CD8-positive, alpha-beta memory T cell (primary cell): ENCODE results near the gene ST3GAL6. TPM values are rescaled to one million over a fixed set of nuclear protein-coding genes. Genes with fewer than 3 reads are reported as not detected.
"Not testable (repeated sequence)": the region's sequence is repeated elsewhere in the genome, so short reads cannot be mapped to it uniquely, and the experiment has no call there.

Experiments
- CTCF ChIA-PET: fragments of 350-600 bp; sonication (Branson Sonifier 250); formaldehyde crosslinking; loops from one replicate; lab custom pipeline; 2021; ENCODE audit warnings: antibody characterized with exemption; lab: Charles Lee
- POLR2A ChIA-PET: fragments of 350-600 bp; sonication (Branson Sonifier 250); formaldehyde crosslinking; loops from one replicate; lab custom pipeline; 2021; ENCODE audit warnings: antibody characterized with exemption; lab: Charles Lee
- DNase-seq, 5 donors: peaks; one replicate each; pipeline versions ENCODE4 v3.0.0 to v3.0.0-alpha.2; 2020 to 2022; ENCODE audit warnings: mixed read lengths in 1 of 5
- H3K27ac ChIP-seq: one replicate; pipeline ENCODE4 v1.7.0; 2013; ENCODE audit warnings: low read depth, mild to moderate bottlenecking, low read length, moderate library complexity
- H3K27me3 ChIP-seq: 2 replicates; pipeline ENCODE4 v1.7.0; 2013; ENCODE audit warnings: low read length, mild to moderate bottlenecking; ENCODE audit not compliant: insufficient read depth, poor library complexity, severe bottlenecking
- H3K36me3 ChIP-seq: 2 replicates; pipeline ENCODE4 v1.7.0; 2013; ENCODE audit warnings: mild to moderate bottlenecking, low read length, moderate library complexity; ENCODE audit not compliant: insufficient read depth
- H3K4me1 ChIP-seq: 2 replicates; pipeline ENCODE4 v1.7.0; 2013; ENCODE audit warnings: mild to moderate bottlenecking, low read length, moderate library complexity; ENCODE audit not compliant: insufficient read depth
- H3K4me3 ChIP-seq: 2 replicates; pipeline ENCODE4 v1.7.0; 2013; ENCODE audit warnings: mild to moderate bottlenecking, low read length
- H3K9me3 ChIP-seq: 2 replicates; pipeline ENCODE4 v1.7.0; 2013; ENCODE audit warnings: mild to moderate bottlenecking, low read length
- H3K27ac Mint-ChIP-seq, 8 donors: one replicate each; pipeline ENCODE4 v1.8.0; 2020 to 2021; ENCODE audit warnings: mixed read lengths in 8 of 8, mild to moderate bottlenecking in 6 of 8, inconsistent platforms in 3 of 8, moderate library complexity in 3 of 8
- H3K27me3 Mint-ChIP-seq, 2 donors: one replicate each; pipeline ENCODE4 v1.8.0; 2020 to 2021; ENCODE audit warnings: mixed read lengths in 2 of 2, mild to moderate bottlenecking in 1 of 2, moderate library complexity in 1 of 2
- H3K36me3 Mint-ChIP-seq, 3 donors: one replicate each; pipeline ENCODE4 v1.8.0; 2020 to 2021; ENCODE audit warnings: mixed read lengths in 3 of 3, inconsistent platforms in 1 of 3, mild to moderate bottlenecking in 1 of 3
- H3K4me1 Mint-ChIP-seq, 3 donors: one replicate each; pipeline ENCODE4 v1.8.0; 2020 to 2021; ENCODE audit warnings: mixed read lengths in 3 of 3, inconsistent platforms in 1 of 3, mild to moderate bottlenecking in 1 of 3
- H3K4me3 Mint-ChIP-seq, 7 donors: one replicate each; pipeline ENCODE4 v1.8.0; 2020 to 2021; ENCODE audit warnings: mixed read lengths in 7 of 7, mild to moderate bottlenecking in 6 of 7, moderate library complexity in 4 of 7, inconsistent platforms in 2 of 7
- H3K9me3 Mint-ChIP-seq, 5 donors: one replicate each; pipeline ENCODE4 v1.8.0; 2020 to 2022; ENCODE audit warnings: mixed read lengths in 5 of 5, mild to moderate bottlenecking in 3 of 5, moderate library complexity in 2 of 5, inconsistent platforms in 1 of 5
- polyA plus RNA-seq: library from polyadenylated mRNA; unstranded; fragments of 300-500 nt; fragmentation: Illumina TruSeq; gene quantifications from one replicate; pipeline ENCODE4 v1.2.3, GENCODE V29; 2021
- total RNA-seq, 2 experiments: library from RNA; stranded (reverse); gene quantifications; one replicate each; pipeline ENCODE4 v1.2.3, GENCODE V29; 2021

Gene ST3GAL6
- total and polyA plus RNA-seq, 3 experiments from 2014 or later, result 0.20 to 0.31 TPM; not detected in 1

DNA sequence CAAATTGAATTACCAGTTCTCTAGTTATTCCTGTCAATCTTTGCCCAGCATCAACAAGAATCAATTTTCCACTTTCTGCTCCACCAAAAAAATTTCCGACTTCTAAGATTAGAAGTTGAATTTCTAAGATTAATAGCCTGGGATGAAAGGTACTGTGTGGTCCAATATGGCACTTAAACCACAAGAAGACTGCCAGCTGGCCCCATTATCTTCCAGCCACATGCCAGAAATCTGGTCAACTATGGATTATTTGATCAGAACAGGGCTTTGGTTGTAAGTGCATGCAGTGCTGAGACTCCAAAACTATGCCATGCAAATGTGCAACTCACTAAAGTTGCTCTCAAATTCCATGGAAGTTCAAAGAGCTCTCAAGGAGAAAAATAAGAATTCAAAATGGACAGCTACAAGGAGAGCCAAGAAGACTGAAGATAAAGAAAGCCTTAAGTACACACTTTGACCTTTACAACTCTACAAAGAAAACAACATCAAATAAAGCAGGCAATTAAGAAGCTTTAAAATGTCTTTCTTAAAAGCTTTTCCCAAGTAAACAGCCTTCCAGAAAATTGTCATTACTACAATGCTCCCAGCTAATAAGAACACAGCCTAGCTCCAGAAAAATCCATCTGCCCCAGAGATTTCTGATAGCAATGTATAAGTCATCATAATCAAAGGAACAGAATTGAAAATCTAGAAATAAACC lies 64.2 kb downstream of the ST3GAL6 start:
- H3K4me3 ChIP-seq, result no peak overlapping the region
- no peaks in the 10 kb centered on the region for H3K27me3 ChIP-seq
- Mint-ChIP-seq H3K36me3 (no peaks in the 10 kb centered on the region), H3K4me1 (no peaks in the 10 kb centered on the region), H3K27ac (no peak overlapping the region), H3K27me3 (peaks cover 0 to 1% of the 10 kb centered on the region in 2 donors), H3K4me3 (no peak overlapping the region), H3K9me3 (peaks cover 0 to 10% (median 0%) of the 10 kb centered on the region in 5 donors)
- DNase-seq, result no peak
- H3K4me1 ChIP-seq, result no peaks in the 10 kb centered on the region
- H3K27ac ChIP-seq, result no peak overlapping the region
- H3K36me3 ChIP-seq, result no peaks in the 10 kb centered on the region
- CTCF ChIA-PET, result interaction anchor here (1.1 to 1.8 kb wide), 2 partner anchors 10 to 12 kb away, joined by 3 to 7 read pairs; no protein-coding TSS in a partner anchor
- POLR2A ChIA-PET, result no interaction called here
- no peaks in the 10 kb centered on the region for H3K9me3 ChIP-seq

- Mint-ChIP-seq H3K27me3 (no peaks in the 10 kb centered on the region), H3K4me1 (no peaks in the 10 kb centered on the region), H3K27ac (no peak overlapping the region), H3K36me3 (no peaks in the 10 kb centered on the region), H3K9me3 (peaks cover 0 to 10% (median 2%) of the 10 kb centered on the region in 5 donors), H3K4me3 (no peak overlapping the region)
- DNase-seq, result no peak
- H3K36me3 ChIP-seq, result no peaks in the 10 kb centered on the region
- no peaks in the 10 kb centered on the region for H3K9me3 ChIP-seq
- no peak overlapping the region for H3K4me3 ChIP-seq
- ChIA-PET POLR2A (no interaction called here), CTCF (no interaction called here)
- H3K27ac ChIP-seq, result no peak overlapping the region
- H3K27me3 ChIP-seq, result no peaks in the 10 kb centered on the region
- H3K4me1 ChIP-seq, result no peaks in the 10 kb centered on the region
These were observed 66.2 kb downstream of the ST3GAL6 start for GRCh38 chr3:98829246-98829832.

- H3K9me3 Mint-ChIP-seq, result peaks cover 0 to 10% (median 2%) of the 10 kb centered on the region in 5 donors
- H3K4me1 Mint-ChIP-seq, H3K4me3 ChIP-seq, H3K27ac Mint-ChIP-seq, H3K9me3 ChIP-seq, H3K4me1 ChIP-seq, DNase-seq, H3K36me3 ChIP-seq, H3K27me3 ChIP-seq, H3K36me3 Mint-ChIP-seq, H3K27ac ChIP-seq, H3K27me3 Mint-ChIP-seq, H3K4me3 Mint-ChIP-seq, POLR2A ChIA-PET: not testable (repeated sequence)
- CTCF ChIA-PET, result interaction anchor here (1.3 kb wide), 1 partner anchor 14 kb away, joined by 4 read pairs; no protein-coding TSS in a partner anchor
These were observed 67.9 kb downstream of the ST3GAL6 start for GRCh38 chr3:98831060-98831459.

DNA sequence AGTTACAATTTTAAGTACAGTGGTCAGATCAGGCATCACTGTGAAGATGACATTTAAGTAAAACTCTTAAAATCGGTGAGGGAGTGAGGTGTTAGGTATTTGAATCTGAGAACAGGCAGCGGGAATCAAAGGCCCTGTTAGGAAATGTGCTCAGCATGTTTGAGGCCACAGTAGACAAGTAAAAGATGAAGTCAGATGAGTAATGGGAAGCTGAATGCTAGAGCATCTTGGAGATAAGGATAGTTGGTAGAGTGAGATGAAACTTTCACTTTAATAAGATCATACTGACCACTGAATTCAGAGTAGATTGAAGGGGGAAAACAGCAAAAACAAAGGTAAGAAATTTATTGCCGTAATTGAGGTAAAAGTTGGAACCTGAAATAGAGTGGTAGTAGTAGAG lies 76.7 kb downstream of the ST3GAL6 start:
- Histone ChIP-seq H3K4me1 (no peaks in the 10 kb centered on the region), H3K9me3 (no peaks in the 10 kb centered on the region), H3K27ac (no peak overlapping the region), H3K27me3 (no peaks in the 10 kb centered on the region), H3K36me3 (no peaks in the 10 kb centered on the region), H3K4me3 (no peak overlapping the region)
- Mint-ChIP-seq H3K4me1 (no peaks in the 10 kb centered on the region), H3K9me3 (peaks cover 0 to 3% (median 0%) of the 10 kb centered on the region in 5 donors), H3K27me3 (peaks cover 0 to 3% of the 10 kb centered on the region in 2 donors), H3K27ac (peak overlapping the region in 1 of 8 donors; percentile 35), H3K4me3 (no peak overlapping the region), H3K36me3 (peaks cover 0 to 2% (median 0%) of the 10 kb centered on the region in 3 donors)
- CTCF ChIA-PET, result no interaction called here
- POLR2A ChIA-PET, result no interaction called here
- DNase-seq, result no peak

DNA sequence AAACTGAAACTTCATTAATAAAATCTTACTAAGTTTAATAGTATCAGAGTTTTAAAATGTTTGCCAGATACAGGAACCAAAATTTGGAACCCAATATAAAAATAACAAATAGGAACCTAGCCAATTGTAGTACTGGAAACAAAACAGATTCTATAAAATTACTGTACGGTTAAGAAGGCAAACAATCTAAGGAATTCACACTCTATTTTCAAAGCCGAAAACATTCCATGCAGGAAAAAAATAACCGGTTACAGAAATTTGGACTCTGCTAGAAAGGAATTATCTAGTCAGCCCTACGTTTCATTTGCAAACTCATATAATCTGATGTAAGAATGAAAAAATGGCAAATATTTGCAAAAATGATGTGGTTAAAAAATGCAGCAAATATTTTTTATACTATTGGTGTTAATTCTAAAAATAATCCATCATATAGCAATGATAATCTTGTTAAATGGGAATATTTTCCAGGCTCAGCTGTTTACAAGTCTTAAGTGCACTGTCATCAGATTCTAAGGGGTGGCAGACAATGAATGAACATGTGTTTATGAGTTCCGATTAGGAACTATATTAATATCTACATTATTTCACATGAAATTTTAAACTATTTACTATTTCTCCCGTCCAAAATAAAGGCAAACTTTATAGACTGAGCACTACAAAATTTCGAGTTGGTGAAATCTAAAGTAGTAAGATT lies 80.3 kb downstream of the ST3GAL6 start:
- Mint-ChIP-seq H3K36me3 (peaks cover 0 to 2% (median 0%) of the 10 kb centered on the region in 3 donors), H3K9me3 (peaks cover 0 to 3% (median 0%) of the 10 kb centered on the region in 5 donors), H3K4me1 (no peaks in the 10 kb centered on the region), H3K4me3 (no peak overlapping the region), H3K27ac (no peak overlapping the region), H3K27me3 (peaks cover 0 to 6% of the 10 kb centered on the region in 2 donors)
- H3K4me3 ChIP-seq, result no peak overlapping the region
- no peaks in the 10 kb centered on the region for H3K9me3 ChIP-seq
- H3K27me3 ChIP-seq, result no peaks in the 10 kb centered on the region
- ChIA-PET CTCF (no interaction called here), POLR2A (no interaction called here)
- DNase-seq, result no peak
- H3K4me1 ChIP-seq, result no peaks in the 10 kb centered on the region
- no peak overlapping the region for H3K27ac ChIP-seq
- no peaks in the 10 kb centered on the region for H3K36me3 ChIP-seq

Other genes starting within 250 kb of the ST3GAL6 start
- gene CLDND1, start 240.4 kb upstream of the ST3GAL6 start, total RNA-seq, result 100 to 1,000 TPM; 299 to 315 TPM
- 210 TPM for gene CLDND1, start 240.4 kb upstream of the ST3GAL6 start, polyA plus RNA-seq
- gene GPR15, start 231.4 kb upstream of the ST3GAL6 start, total RNA-seq, result 10 to 100 TPM; 15.6 to 17.0 TPM
- gene GPR15, start 231.4 kb upstream of the ST3GAL6 start, polyA plus RNA-seq, result 7.7 TPM
- 10 to 100 TPM; 76.3 to 79.9 TPM for gene CPOX, start 169.7 kb upstream of the ST3GAL6 start, total RNA-seq
- 6.4 TPM for gene CPOX, start 169.7 kb upstream of the ST3GAL6 start, polyA plus RNA-seq
- gene DCBLD2, start 138.4 kb downstream of the ST3GAL6 start, total RNA-seq, result 1 to 10 TPM; 1.5 to 1.6 TPM
- gene DCBLD2, start 138.4 kb downstream of the ST3GAL6 start, polyA plus RNA-seq, result 0.47 TPM